ENCODE data around the gene TSSC4.

Gene TSSC4

GRCh38 chr11:2433106-2433925, 32.8 kb downstream of the TSSC4 start:
- no peak overlapping the region for H3K4me3 ChIP-seq (ENCODE audit: low read depth, low read length)
- no peak for TF ChIP-seq CTCF (IDR thresholded peaks at IDR 0.05; ENCODE audit: low read depth, low read length)

GRCh38 chr11:2434008-2434407, 33.5 kb downstream of the TSSC4 start:
- H3K4me3 ChIP-seq (ENCODE audit: low read depth, low read length) = no peak overlapping the region
- no peak for TF ChIP-seq CTCF (IDR thresholded peaks at IDR 0.05; ENCODE audit: low read depth, low read length)

GRCh38 chr11:2434506-2435255, 34.1 kb downstream of the TSSC4 start:
- TF ChIP-seq CTCF (IDR thresholded peaks at IDR 0.05; ENCODE audit: low read depth, low read length) = no peak

GRCh38 chr11:2435288-2436012, 34.9 kb downstream of the TSSC4 start:
- H3K4me3 ChIP-seq (ENCODE audit: low read depth, low read length) = no peak overlapping the region
- no peak for TF ChIP-seq CTCF (IDR thresholded peaks at IDR 0.05; ENCODE audit: low read depth, low read length)

More at GRCh38 chr11:2434506-2435255, 34.1 kb downstream of the TSSC4 start:
- no peak overlapping the region for H3K4me3 ChIP-seq (ENCODE audit: low read depth, low read length)

GRCh38 chr11:2436013-2436520, 35.5 kb downstream of the TSSC4 start:
- no peak overlapping the region for H3K4me3 ChIP-seq (ENCODE audit: low read depth, low read length)
- TF ChIP-seq CTCF (IDR thresholded peaks at IDR 0.05; ENCODE audit: low read depth, low read length) = no peak

GRCh38 chr11:2436521-2437031, 36.0 kb downstream of the TSSC4 start:
- H3K4me3 ChIP-seq (ENCODE audit: low read depth, low read length) = no peak overlapping the region
- TF ChIP-seq CTCF (IDR thresholded peaks at IDR 0.05; ENCODE audit: low read depth, low read length) = no peak

Measured in WI38 (cell line).